Sigmoid colon (tissue), 7 donors: Measurements from ENCODE around the gene ADORA1. TPM values are rescaled to one million over a fixed set of nuclear protein-coding genes. Genes with fewer than 3 reads are reported as not detected.
A peak's percentile ranks its signal among the peaks of the same experiment; 100 is the strongest.

Experiments
- DNase-seq: peaks from one replicate; pipeline ENCODE4 v3.0.0-alpha.2; 2019
- H3K27ac ChIP-seq, 4 donors: fragments of 200-600 bp; sonication (generic); one replicate each; pipeline ENCODE4 v1.5.1; 2016 to 2019; ENCODE audit warnings: mild to moderate bottlenecking in 1 of 4
- H3K27me3 ChIP-seq, 3 donors: fragments of 200-600 bp; sonication (generic); one replicate each; pipeline ENCODE4 v1.5.1; 2019; ENCODE audit warnings: mild to moderate bottlenecking in 1 of 3
- H3K36me3 ChIP-seq, 4 donors: fragments of 200-600 bp; sonication (generic); one replicate each; pipeline ENCODE4 v1.5.1; 2016 to 2019
- H3K4me1 ChIP-seq, 4 donors: fragments of 200-600 bp; sonication (generic); one replicate each; pipeline ENCODE4 v1.5.1; 2017 to 2019
- H3K4me3 ChIP-seq, 4 donors: fragments of 200-600 bp; sonication (generic); one replicate each; pipeline ENCODE4 v1.5.1; 2017 to 2019; ENCODE audit warnings: mild to moderate bottlenecking in 2 of 4, moderate library complexity in 1 of 4
- H3K9me3 ChIP-seq, 4 donors: fragments of 200-600 bp in 3 of 4; sonication (generic) in 3 of 4; one replicate each; pipeline versions ENCODE4 v1.5.1 to v1.6.1; 2013 to 2019
- CTCF ChIP-seq, 4 experiments: fragments of 450-650 bp in 3 of 4; fragments of 200-600 bp in 1 of 4; IDR thresholded peaks; one replicate each; pipeline ENCODE4 v1.5.1; 2016 to 2019; ENCODE audit warnings: antibody characterized with exemption in 4 of 4, mild to moderate bottlenecking in 3 of 4, moderate library complexity in 2 of 4
- EP300 ChIP-seq, 4 donors: sonication (generic); formaldehyde crosslinking; IDR thresholded peaks; one replicate each; pipeline ENCODE4 v1.6.1; 2017; ENCODE audit warnings: antibody characterized with exemption in 4 of 4
- POLR2A ChIP-seq, 2 donors: fragments of 450-650 bp; IDR thresholded peaks; one replicate each; pipeline ENCODE4 v1.6.1; 2016; ENCODE audit warnings: antibody characterized with exemption in 2 of 2, mild to moderate bottlenecking in 2 of 2, moderate library complexity in 2 of 2
- POLR2AphosphoS5 ChIP-seq, 4 donors: sonication (generic); formaldehyde crosslinking; IDR thresholded peaks; one replicate each; pipeline ENCODE4 v1.6.1; 2017; ENCODE audit warnings: antibody characterized with exemption in 4 of 4
- WGBS, 2 donors: extraction: QIAGEN DNeasy Blood & Tissue Kit; methylation state at CpG; one replicate each; pipeline ENCODE4 v1.1.7; 2013; 5-methylcytosine and 5-hydroxymethylcytosine counted together
- intact Hi-C: fragments of 100-400 bp; cut with DNase I; formaldehyde crosslinking; loops from one replicate; pipeline ENCODE4 v1.15.1; 2023
- polyA plus RNA-seq, 3 donors: library from polyadenylated mRNA; stranded (reverse); fragments of 200-250 nt; gene quantifications; one replicate each; pipeline ENCODE4 v1.2.3, GENCODE V29; 2013
- total RNA-seq, 4 donors: library from RNA; depleted of rRNA; stranded (reverse); fragments of >200 nt; gene quantifications; one replicate each; pipeline ENCODE4 v1.1.0, GENCODE V29; 2016
- donor health status: healthy with polysubstance abuse.
- donor health status: Bipolar disorder and iron deficiency.
- donor health status: healthy.

ADORA1 gene
- total and polyA plus RNA-seq, 7 donors, result 0.33 to 1.3 (median 1.0) TPM; not detected in 3

GRCh38 chr1:203186446-203187303, 59.1 kb downstream of the ADORA1 start, which contains the start of gene CHI3L1:
TSS of gene CHI3L1 (minus strand) at chr1:203186704. CDS start at chr1:203186623, 81 bp downstream.
- no peak within 1 kb of the TSS for H3K4me3 ChIP-seq
- intact Hi-C loops, result no loop called here
- TF ChIP-seq POLR2A (IDR thresholded peaks at IDR 0.05), result no peak
- TF ChIP-seq POLR2AphosphoS5 (IDR thresholded peaks at IDR 0.05), result no peak
- TF ChIP-seq EP300 (IDR thresholded peaks at IDR 0.05), result no peak
- no peak for TF ChIP-seq CTCF (IDR thresholded peaks at IDR 0.05)
- 35 to 48% methylated on average over 14 of the region's 14 CpGs for WGBS, 2 donors
- peaks cover 0 to 3% (median 0%) of the 10 kb centered on the region in 4 donors for H3K9me3 ChIP-seq
- no peak within 1 kb of the TSS for H3K27ac ChIP-seq
- no peaks in the 10 kb centered on the region for H3K36me3 ChIP-seq
- no peaks in the 10 kb centered on the region for H3K27me3 ChIP-seq
- DNase-seq, result peak; percentile 64
- H3K4me1 ChIP-seq, result no peaks in the 10 kb centered on the region

- intact Hi-C loops, result no loop called here
- Histone ChIP-seq H3K27ac (no peak overlapping the region), H3K27me3 (no peaks in the 10 kb centered on the region), H3K4me3 (no peak overlapping the region), H3K9me3 (peaks cover 0 to 3% (median 0%) of the 10 kb centered on the region in 4 donors), H3K4me1 (no peaks in the 10 kb centered on the region), H3K36me3 (no peaks in the 10 kb centered on the region)
- 65 to 77% methylated on average over 7 of the region's 7 CpGs for WGBS, 2 donors
- no peak for TF ChIP-seq POLR2A (IDR thresholded peaks at IDR 0.05)
- no peak for TF ChIP-seq POLR2AphosphoS5 (IDR thresholded peaks at IDR 0.05)
- TF ChIP-seq CTCF (IDR thresholded peaks at IDR 0.05), result no peak
- no peak for TF ChIP-seq EP300 (IDR thresholded peaks at IDR 0.05)
- peak; percentile 56 for DNase-seq
Observed at GRCh38 chr1:203187304-203187685, 59.8 kb downstream of the ADORA1 start.

- H3K4me3 ChIP-seq, result no peak overlapping the region
- H3K9me3 ChIP-seq, result peaks cover 0 to 3% (median 0%) of the 10 kb centered on the region in 4 donors
- TF ChIP-seq POLR2AphosphoS5 (IDR thresholded peaks at IDR 0.05) (no peak), EP300 (IDR thresholded peaks at IDR 0.05) (no peak), POLR2A (IDR thresholded peaks at IDR 0.05) (no peak), CTCF (IDR thresholded peaks at IDR 0.05) (no peak)
- WGBS, 2 donors, result 78 to 93% methylated on average over 3 of the region's 3 CpGs
- H3K27me3 ChIP-seq, result no peaks in the 10 kb centered on the region
- intact Hi-C loops, result no loop called here
- no peaks in the 10 kb centered on the region for H3K36me3 ChIP-seq
- peak; percentile 0 for DNase-seq
- no peak overlapping the region for H3K27ac ChIP-seq
- no peaks in the 10 kb centered on the region for H3K4me1 ChIP-seq
Observed at GRCh38 chr1:203187689-203188264, 60.3 kb downstream of the ADORA1 start.

GRCh38 chr1:203188686-203189232, 61.2 kb downstream of the ADORA1 start:
- no peak for TF ChIP-seq CTCF (IDR thresholded peaks at IDR 0.05)
- TF ChIP-seq POLR2AphosphoS5 (IDR thresholded peaks at IDR 0.05), result no peak
- TF ChIP-seq POLR2A (IDR thresholded peaks at IDR 0.05), result no peak
- TF ChIP-seq EP300 (IDR thresholded peaks at IDR 0.05), result no peak
- no peaks in the 10 kb centered on the region for H3K27me3 ChIP-seq
- no peaks in the 10 kb centered on the region for H3K36me3 ChIP-seq
- no peaks in the 10 kb centered on the region for H3K4me1 ChIP-seq
- peak; percentile 3 for DNase-seq
- no peak overlapping the region for H3K27ac ChIP-seq
- H3K9me3 ChIP-seq, result peaks cover 0 to 3% (median 0%) of the 10 kb centered on the region in 4 donors
- WGBS, 2 donors, result 53 to 84% methylated on average over 4 of the region's 4 CpGs
- intact Hi-C loops, result no loop called here
- H3K4me3 ChIP-seq, result no peak overlapping the region
